NT2/D1 (cell line): ENCODE data around the gene PDGFC.

Experiments used
- YY1 ChIP-seq: IDR thresholded peaks from 2 replicates; pipeline ENCODE4 v1.6.1; 2011; ENCODE audit not compliant: insufficient read length, insufficient read depth
- ZNF274 ChIP-seq: IDR thresholded peaks from 2 replicates; pipeline ENCODE4 v1.6.1; 2011; ENCODE audit warnings: mild to moderate bottlenecking, low read depth, low read length

GRCh38 chr4:156811286-156811685, 160.3 kb downstream of the PDGFC start:
- TF ChIP-seq YY1 (no peak), ZNF274 (no peak)
